H9 (cell line): Measurements from ENCODE around the gene RUNX1. TPM values are rescaled to one million over a fixed set of nuclear protein-coding genes. Genes with fewer than 3 reads are reported as not detected.

Experiments
- DNase-seq: peaks from one replicate; pipeline ENCODE4 v3.0.0-alpha.2; 2017
- H2AFZ ChIP-seq: one replicate; pipeline ENCODE4 v1.6.1; 2013; ENCODE audit warnings: mild to moderate bottlenecking, low read length, control low read depth, moderate library complexity
- H2AK5ac ChIP-seq: 2 replicates; pipeline ENCODE4 v1.6.1; 2013; ENCODE audit warnings: low read length, control low read depth, mixed read lengths; ENCODE audit not compliant: insufficient read length
- H2BK120ac ChIP-seq: one replicate; pipeline ENCODE4 v1.6.1; 2013; ENCODE audit warnings: low read depth, mild to moderate bottlenecking, low read length, control low read depth, inconsistent platforms; ENCODE audit not compliant: poor library complexity, severe bottlenecking
- H2BK12ac ChIP-seq: 2 replicates; pipeline ENCODE4 v1.6.1; 2013; ENCODE audit warnings: low read length, control low read depth, mixed read lengths, low read depth; ENCODE audit not compliant: insufficient read length
- H2BK15ac ChIP-seq: 2 replicates; pipeline ENCODE4 v1.6.1; 2013; ENCODE audit warnings: low read depth, low read length, control low read depth
- H2BK20ac ChIP-seq: one replicate; pipeline ENCODE4 v1.6.1; 2013; ENCODE audit warnings: low read depth, mild to moderate bottlenecking, low read length, control low read depth, inconsistent platforms; ENCODE audit not compliant: poor library complexity, severe bottlenecking
- H2BK5ac ChIP-seq: 2 replicates; pipeline ENCODE4 v1.6.1; 2013; ENCODE audit warnings: low read length, control low read depth, mixed read lengths; ENCODE audit not compliant: insufficient read length
- H3K14ac ChIP-seq: 2 replicates; pipeline ENCODE4 v1.6.1; 2013; ENCODE audit warnings: low read length, control low read depth; ENCODE audit not compliant: insufficient read depth
- H3K18ac ChIP-seq: 2 replicates; pipeline ENCODE4 v1.6.1; 2013; ENCODE audit warnings: low read depth, mild to moderate bottlenecking, mixed read lengths, low read length, control low read depth; ENCODE audit not compliant: insufficient read length
- H3K23ac ChIP-seq: 2 replicates; pipeline ENCODE4 v1.6.1; 2013; ENCODE audit warnings: low read length, control low read depth, mixed read lengths, low read depth; ENCODE audit not compliant: insufficient read length
- H3K23me2 ChIP-seq: 2 replicates; pipeline ENCODE4 v1.6.1; 2013; ENCODE audit warnings: low read depth, mild to moderate bottlenecking, mixed read lengths, low read length, control low read depth; ENCODE audit not compliant: insufficient read length, poor library complexity, severe bottlenecking
- H3K27ac ChIP-seq: 2 replicates; pipeline ENCODE4 v1.5.1; 2013; ENCODE audit warnings: low read length, control low read depth, mixed read lengths, low read depth; ENCODE audit not compliant: insufficient read length
- H3K27me3 ChIP-seq: 2 replicates; pipeline ENCODE4 v1.6.1; 2013; ENCODE audit warnings: low read length, control low read depth, inconsistent platforms; ENCODE audit not compliant: insufficient read depth
- H3K4ac ChIP-seq: 2 replicates; pipeline ENCODE4 v1.6.1; 2013; ENCODE audit warnings: low read depth, mild to moderate bottlenecking, control low read depth, inconsistent platforms, low read length, moderate library complexity
- H3K4me1 ChIP-seq: 2 replicates; pipeline ENCODE4 v1.6.1; 2013; ENCODE audit warnings: low read length, control low read depth, inconsistent platforms; ENCODE audit not compliant: insufficient read depth
- H3K4me2 ChIP-seq: 2 replicates; pipeline ENCODE4 v1.6.1; 2013; ENCODE audit warnings: low read length, control low read depth, mixed read lengths; ENCODE audit not compliant: insufficient read length, insufficient read depth
- H3K56ac ChIP-seq: 2 replicates; pipeline ENCODE4 v1.6.1; 2013; ENCODE audit warnings: low read depth, mild to moderate bottlenecking, mixed read lengths, low read length, control low read depth; ENCODE audit not compliant: insufficient read length
- H3K79me1 ChIP-seq: 2 replicates; pipeline ENCODE4 v1.6.1; 2013; ENCODE audit warnings: low read depth, mild to moderate bottlenecking, moderate library complexity, low read length, control low read depth, inconsistent platforms; ENCODE audit not compliant: insufficient read depth, poor library complexity, severe bottlenecking
- H3K79me2 ChIP-seq: 2 replicates; pipeline ENCODE4 v1.6.1; 2013; ENCODE audit warnings: low read length, control low read depth, inconsistent platforms; ENCODE audit not compliant: insufficient read depth
- H3K9ac ChIP-seq: 2 replicates; pipeline ENCODE4 v1.6.1; 2013; ENCODE audit warnings: low read length, control low read depth, mixed read lengths; ENCODE audit not compliant: insufficient read length; ENCODE audit errors: extremely low read depth
- H3K9me3 ChIP-seq: one replicate; pipeline ENCODE4 v1.6.1; 2013; ENCODE audit warnings: low read depth, low read length, inconsistent platforms; ENCODE audit not compliant: control insufficient read depth
- H3T11ph ChIP-seq: one replicate; pipeline ENCODE4 v1.6.1; 2013; ENCODE audit warnings: mild to moderate bottlenecking, low read length, control low read depth, inconsistent platforms
- H4K20me1 ChIP-seq: one replicate; pipeline ENCODE4 v1.6.1; 2013; ENCODE audit not compliant: control insufficient read depth, insufficient read length, insufficient read depth
- H4K5ac ChIP-seq: 2 replicates; pipeline ENCODE4 v1.6.1; 2013; ENCODE audit warnings: low read depth, mild to moderate bottlenecking, mixed read lengths, low read length, control low read depth; ENCODE audit not compliant: insufficient read length
- H4K8ac ChIP-seq: replicated peaks from 2 replicates; pipeline ENCODE4 v1.6.1; 2013; ENCODE audit warnings: low read length, control low read depth, mixed read lengths, low read depth; ENCODE audit not compliant: insufficient read length
- H4K91ac ChIP-seq: 2 replicates; pipeline ENCODE4 v1.6.1; 2013; ENCODE audit warnings: low read depth, mild to moderate bottlenecking, moderate library complexity, mixed read lengths, low read length, control low read depth; ENCODE audit not compliant: insufficient read length
- H3K27ac Mint-ChIP-seq, 3 experiments: 2 replicates in 2 of 3; 3 replicates in 1 of 3; pipeline ENCODE4 v1.8.0; 2020 to 2021; ENCODE audit warnings: mixed read lengths in 3 of 3, mild to moderate bottlenecking in 1 of 3, moderate library complexity in 1 of 3
- H3K27me3 Mint-ChIP-seq: 2 replicates; pipeline ENCODE4 v1.8.0; 2021; ENCODE audit warnings: low read depth, mild to moderate bottlenecking, moderate library complexity, mixed read lengths
- H3K36me3 Mint-ChIP-seq, 3 experiments: 2 replicates in 2 of 3; 3 replicates in 1 of 3; pipeline ENCODE4 v1.8.0; 2020 to 2021; ENCODE audit warnings: low read depth in 3 of 3, mixed read lengths in 3 of 3; ENCODE audit not compliant: insufficient read depth in 1 of 3
- H3K4me1 Mint-ChIP-seq, 2 experiments: 2 replicates each; pipeline ENCODE4 v1.8.0; 2020; ENCODE audit warnings: mixed read lengths in 2 of 2
- H3K4me3 Mint-ChIP-seq, 2 experiments: 2 replicates in 1 of 2; 3 replicates in 1 of 2; pipeline ENCODE4 v1.8.0; 2020 to 2021; ENCODE audit warnings: mild to moderate bottlenecking in 2 of 2, mixed read lengths in 2 of 2, moderate library complexity in 1 of 2
- H3K9me3 Mint-ChIP-seq, 2 experiments: 2 replicates in 1 of 2; 3 replicates in 1 of 2; pipeline ENCODE4 v1.8.0; 2020; ENCODE audit warnings: mild to moderate bottlenecking in 2 of 2, mixed read lengths in 2 of 2, moderate library complexity in 1 of 2
- WGBS: extraction: QIAGEN DNeasy Blood & Tissue Kit; methylation state at CpG from one replicate; pipeline ENCODE4 v1.1.7; 2013; ENCODE audit warnings: missing lambda C conversion rate, low lambda C conversion rate, mixed read lengths; ENCODE audit not compliant: insufficient read length; ENCODE audit errors: extremely low coverage; 5-methylcytosine and 5-hydroxymethylcytosine counted together
- total RNA-seq: library from RNA; stranded (reverse); gene quantifications from 2 replicates; pipeline ENCODE4 v1.2.1, GENCODE V29; 2021
- TF ChIP-seq, protein P1 (sequence below): fragments of 200-600 bp; sonication (generic); conservative IDR thresholded peaks from 3 replicates; pipeline ENCODE4 v1.8.0; 2021; ENCODE audit warnings: antibody characterized with exemption, mild to moderate bottlenecking

RUNX1 gene
- total RNA-seq, 1 experiment from 2014 or later, result 0.72 TPM

DNA sequence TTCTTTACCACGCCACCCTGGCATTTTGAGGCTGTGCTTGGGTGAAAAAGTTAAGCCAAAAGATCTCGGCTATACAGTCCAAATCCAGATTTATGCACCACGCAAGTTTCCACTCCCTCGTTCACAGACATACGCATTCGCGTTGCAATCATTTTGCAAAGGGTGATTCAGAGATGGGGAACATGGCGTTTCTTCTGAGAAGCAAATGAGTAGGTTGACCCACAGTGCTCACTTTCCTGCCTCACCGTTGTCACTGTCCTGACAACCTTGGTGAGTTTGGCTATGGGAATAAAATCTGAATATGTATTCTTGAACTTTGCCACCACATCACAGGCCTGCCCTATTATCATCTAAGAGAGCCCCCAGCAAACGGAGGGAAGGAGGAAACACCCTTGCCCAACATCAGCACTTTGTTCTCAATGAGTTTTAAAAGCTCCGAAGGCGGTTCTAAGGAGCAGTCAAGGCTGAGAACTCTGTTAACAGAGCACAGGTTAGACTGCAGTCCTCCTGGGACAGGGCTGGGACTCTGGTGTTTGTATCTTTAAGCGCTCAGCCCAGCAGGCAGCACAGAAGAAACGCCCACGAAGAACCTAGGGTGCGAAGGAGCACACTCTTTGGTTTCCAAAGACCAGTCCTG is 86.4 kb downstream of the RUNX1 start:
- no peak overlapping the region for H2BK20ac ChIP-seq
- TF ChIP-seq, protein P1, sequence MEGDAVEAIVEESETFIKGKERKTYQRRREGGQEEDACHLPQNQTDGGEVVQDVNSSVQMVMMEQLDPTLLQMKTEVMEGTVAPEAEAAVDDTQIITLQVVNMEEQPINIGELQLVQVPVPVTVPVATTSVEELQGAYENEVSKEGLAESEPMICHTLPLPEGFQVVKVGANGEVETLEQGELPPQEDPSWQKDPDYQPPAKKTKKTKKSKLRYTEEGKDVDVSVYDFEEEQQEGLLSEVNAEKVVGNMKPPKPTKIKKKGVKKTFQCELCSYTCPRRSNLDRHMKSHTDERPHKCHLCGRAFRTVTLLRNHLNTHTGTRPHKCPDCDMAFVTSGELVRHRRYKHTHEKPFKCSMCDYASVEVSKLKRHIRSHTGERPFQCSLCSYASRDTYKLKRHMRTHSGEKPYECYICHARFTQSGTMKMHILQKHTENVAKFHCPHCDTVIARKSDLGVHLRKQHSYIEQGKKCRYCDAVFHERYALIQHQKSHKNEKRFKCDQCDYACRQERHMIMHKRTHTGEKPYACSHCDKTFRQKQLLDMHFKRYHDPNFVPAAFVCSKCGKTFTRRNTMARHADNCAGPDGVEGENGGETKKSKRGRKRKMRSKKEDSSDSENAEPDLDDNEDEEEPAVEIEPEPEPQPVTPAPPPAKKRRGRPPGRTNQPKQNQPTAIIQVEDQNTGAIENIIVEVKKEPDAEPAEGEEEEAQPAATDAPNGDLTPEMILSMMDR, result no peak
- WGBS, result no CpG with 5 or more reads among the region's 16 CpGs

More for the DNA sequence above, 86.4 kb downstream of the RUNX1 start:
- no peak overlapping the region for H3K27ac Mint-ChIP-seq
- H2BK12ac ChIP-seq, result no peak overlapping the region
- H3K79me1 ChIP-seq, result no peaks in the 10 kb centered on the region
- H3K4me1 Mint-ChIP-seq, result peaks cover 14 to 16% of the 10 kb centered on the region in 2 experiments
- no peak overlapping the region for H3K18ac ChIP-seq
- H4K20me1 ChIP-seq, result no peaks in the 10 kb centered on the region
- no peak overlapping the region for H3K14ac ChIP-seq
- no peaks in the 10 kb centered on the region for H3K9me3 ChIP-seq
- H4K8ac ChIP-seq, result no peak overlapping the region
- no peak overlapping the region for H4K5ac ChIP-seq
- H3K4me1 ChIP-seq, result no peaks in the 10 kb centered on the region
- no peak overlapping the region for H2AFZ ChIP-seq
- H3K27me3 Mint-ChIP-seq, result peaks cover 13% of the 10 kb centered on the region
- H4K91ac ChIP-seq, result no peak overlapping the region
- no peak overlapping the region for H2BK15ac ChIP-seq
- no peak overlapping the region for H3K56ac ChIP-seq
- H3K9me3 Mint-ChIP-seq, result no peaks in the 10 kb centered on the region; a peak in 2 of 5 replicates
- H3K23me2 ChIP-seq, result no peaks in the 10 kb centered on the region
- DNase-seq, result no peak
- H3T11ph ChIP-seq, result no peak overlapping the region
- H3K4ac ChIP-seq, result no peak overlapping the region
- no peak overlapping the region for H2BK5ac ChIP-seq
- H3K36me3 Mint-ChIP-seq, result no peaks in the 10 kb centered on the region
- no peak overlapping the region for H3K4me2 ChIP-seq
- no peak overlapping the region for H2BK120ac ChIP-seq
- H3K4me3 Mint-ChIP-seq, result no peak overlapping the region
- no peak overlapping the region for H3K9ac ChIP-seq
- no peak overlapping the region for H2AK5ac ChIP-seq
- H3K23ac ChIP-seq, result no peak overlapping the region
- H3K27me3 ChIP-seq, result no peaks in the 10 kb centered on the region
- no peak overlapping the region for H3K27ac ChIP-seq
- no peaks in the 10 kb centered on the region for H3K79me2 ChIP-seq
